ENCODE measurements around the gene PI4KA.
"Not testable (repeated sequence)": the region's sequence is repeated elsewhere in the genome, so short reads cannot be mapped to it uniquely, and the experiment has no call there.

The PI4KA gene

GRCh38 chr22:20844055-20845037 is 14.3 kb downstream of the PI4KA start:
- DNase-seq: no peak

- DNase-seq: no peak
Measured at GRCh38 chr22:20843501-20843900, 15.1 kb downstream of the PI4KA start.

GRCh38 chr22:20840646-20841371 is 17.8 kb downstream of the PI4KA start:
- DNase-seq: no peak

GRCh38 chr22:20839837-20840645 is 18.6 kb downstream of the PI4KA start:
- DNase-seq: no peak

DNA sequence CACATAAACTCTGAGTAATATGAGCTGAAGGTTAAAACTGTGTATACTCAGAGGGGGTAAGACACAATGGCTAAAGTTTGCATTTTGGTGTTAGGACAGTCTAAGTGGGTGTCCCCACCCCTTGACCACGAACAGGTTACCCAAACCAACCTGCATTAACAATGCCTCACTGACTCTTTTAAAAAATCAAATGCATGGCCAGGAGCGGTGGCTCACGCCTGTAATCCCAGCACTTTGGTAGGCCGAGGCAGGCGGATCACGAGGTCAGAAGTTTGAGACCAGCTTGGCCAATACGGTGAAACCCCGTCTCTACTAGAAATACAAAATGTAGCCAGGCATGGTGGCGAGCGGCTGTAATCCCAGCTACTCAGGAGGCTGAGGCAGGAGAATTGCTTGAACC is 19.3 kb downstream of the PI4KA start:
- not testable (repeated sequence) for DNase-seq

DNA sequence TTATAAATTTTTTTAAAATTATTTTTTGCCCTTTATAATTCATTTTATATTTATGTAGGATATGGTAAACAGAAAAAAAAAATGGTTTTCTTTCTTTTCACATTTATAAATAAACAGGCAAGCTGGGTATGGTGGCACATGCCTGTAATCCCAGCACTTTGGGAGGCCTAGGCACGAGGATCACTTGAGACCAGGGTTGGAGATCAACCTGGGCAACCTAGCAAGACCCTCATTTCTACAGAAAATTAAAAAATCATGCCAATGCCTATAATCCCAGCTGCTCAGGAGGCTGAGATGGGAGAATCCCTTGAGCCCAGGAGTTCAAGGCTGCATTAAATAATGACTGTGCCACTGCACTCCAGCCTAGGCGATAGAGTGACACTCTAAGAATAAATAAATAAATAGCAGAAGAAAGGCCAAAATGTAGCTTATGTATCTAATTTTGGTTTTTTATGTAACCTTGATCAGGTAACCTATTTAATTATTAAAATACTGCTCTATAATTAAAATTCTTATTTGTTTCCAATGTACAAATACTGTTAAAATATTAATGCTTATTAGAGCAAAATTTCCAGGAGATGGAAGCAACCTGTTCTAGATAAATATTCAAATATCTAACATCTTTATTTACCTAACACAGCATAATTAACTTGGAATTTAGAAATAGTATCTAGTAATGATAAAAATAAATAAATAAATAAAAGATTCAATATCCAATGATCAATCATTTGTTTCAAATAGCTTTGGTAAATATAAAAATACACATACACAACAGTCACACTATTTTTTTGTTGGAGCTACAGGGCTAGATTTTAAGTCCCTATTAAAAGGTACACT is 21.4 kb downstream of the PI4KA start:
- DNase-seq: no peak

GRCh38 chr22:20834725-20835124 is 23.9 kb downstream of the PI4KA start:
- DNase-seq: no peak

GRCh38 chr22:20834206-20834605 is 24.4 kb downstream of the PI4KA start:
- no peak for DNase-seq

DNA sequence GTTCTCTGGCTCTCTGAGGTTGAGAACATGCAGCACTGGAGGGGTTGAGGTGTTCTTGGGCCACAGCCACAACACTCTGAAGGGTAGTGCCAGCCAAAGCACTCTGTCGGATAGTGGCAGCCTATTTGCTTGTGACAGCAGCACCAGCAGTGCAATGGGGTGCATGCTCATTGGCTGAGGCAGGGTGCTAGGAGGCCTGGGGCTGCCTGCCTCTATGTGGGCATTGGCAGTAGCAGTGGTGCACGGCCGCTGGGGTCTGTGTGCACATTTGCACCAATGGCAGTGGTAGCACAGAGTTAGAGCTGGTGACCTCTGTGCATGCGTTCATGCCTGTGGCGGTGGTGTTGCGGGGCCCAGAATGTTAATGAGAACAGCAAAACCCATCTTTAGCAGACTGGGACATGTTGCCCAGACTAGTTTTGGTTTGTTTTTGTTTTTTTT is 25.4 kb downstream of the PI4KA start:
- DNase-seq: no peak

DNA sequence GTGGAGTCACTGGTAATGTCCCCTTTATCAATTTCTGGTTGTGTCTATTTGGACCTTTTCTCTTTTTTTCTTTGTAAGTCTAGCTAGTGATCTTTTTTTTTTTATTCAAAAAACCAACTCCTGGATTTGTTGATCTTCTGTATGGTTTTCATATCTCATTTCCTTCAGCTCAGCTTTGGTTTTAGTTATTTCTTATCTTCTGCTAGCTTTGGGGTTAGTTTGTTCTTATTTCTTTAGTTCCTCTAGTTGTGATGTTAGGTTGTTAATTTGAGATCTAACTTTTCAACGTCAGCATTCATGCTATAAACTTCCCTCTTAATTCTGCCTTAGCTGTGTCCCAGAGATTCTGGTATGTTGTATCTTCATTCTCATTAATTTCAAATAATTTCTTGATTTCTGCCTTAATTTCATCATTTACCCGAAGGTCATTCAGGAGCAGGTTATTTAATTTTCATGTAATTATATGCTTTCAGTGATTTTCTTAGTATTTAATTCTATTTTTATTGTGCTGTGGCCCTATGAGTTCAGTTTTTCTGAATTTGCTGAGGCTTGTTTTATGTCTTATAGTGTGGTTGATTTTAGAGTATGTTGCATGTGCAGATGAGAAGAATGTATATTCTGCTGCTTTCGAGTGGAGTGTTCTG is 29.0 kb downstream of the PI4KA start:
- DNase-seq: no peak

DNA sequence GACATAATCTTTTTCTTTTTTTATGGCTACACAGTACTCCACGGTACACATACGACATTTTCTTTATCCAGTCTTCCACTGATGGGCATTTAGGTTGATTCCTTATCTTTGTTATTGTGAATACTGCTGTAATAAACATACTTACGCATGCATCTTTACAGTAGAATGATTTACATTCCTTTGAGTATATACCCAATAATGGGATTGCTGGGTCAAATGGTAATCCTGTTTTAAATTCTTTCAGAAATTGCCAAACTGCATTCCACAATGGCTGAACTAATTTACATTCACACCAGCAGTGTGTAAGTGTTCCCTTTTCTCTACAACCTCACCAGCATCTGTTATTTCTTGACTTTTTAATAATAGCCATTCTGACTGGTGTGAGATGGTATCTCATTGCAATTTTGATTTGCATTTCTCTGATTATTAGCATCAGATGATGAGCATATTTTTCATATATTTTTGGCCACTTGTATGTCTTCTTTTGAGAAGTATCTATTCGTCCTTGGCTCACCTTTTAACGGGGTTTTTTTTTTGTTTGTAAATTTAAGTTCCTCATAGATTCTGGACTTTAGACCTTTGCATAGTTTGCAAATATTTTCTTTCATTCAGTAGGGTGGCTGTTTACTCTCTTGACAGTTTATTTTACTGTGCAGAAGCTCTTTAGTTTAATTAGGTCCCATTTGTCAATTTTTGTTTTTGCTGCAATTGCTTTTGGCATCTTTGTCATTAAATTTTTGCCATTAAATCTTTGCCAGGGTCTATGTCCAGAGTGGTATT is 32.0 kb downstream of the PI4KA start:
- DNase-seq: not testable (repeated sequence)

DNA sequence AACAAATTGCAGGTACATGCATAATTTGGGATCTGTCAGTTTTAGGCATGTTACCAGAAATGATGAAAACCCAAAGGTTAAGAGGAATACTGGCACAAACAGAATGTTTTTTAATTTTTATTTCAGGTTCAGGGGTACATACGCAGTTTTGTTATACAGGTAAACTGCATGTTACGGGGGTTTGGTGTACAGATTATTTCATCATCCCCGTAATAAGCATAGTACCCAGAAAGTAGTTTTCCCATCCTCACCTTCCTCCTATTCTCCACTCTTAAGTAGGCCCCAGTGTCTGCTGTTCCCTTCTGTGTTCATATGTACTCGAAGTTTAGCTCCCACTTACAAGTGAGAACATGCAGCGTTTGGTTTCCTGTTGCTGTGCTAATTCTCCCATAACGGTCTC is 33.0 kb downstream of the PI4KA start:
- DNase-seq: no peak

DNA sequence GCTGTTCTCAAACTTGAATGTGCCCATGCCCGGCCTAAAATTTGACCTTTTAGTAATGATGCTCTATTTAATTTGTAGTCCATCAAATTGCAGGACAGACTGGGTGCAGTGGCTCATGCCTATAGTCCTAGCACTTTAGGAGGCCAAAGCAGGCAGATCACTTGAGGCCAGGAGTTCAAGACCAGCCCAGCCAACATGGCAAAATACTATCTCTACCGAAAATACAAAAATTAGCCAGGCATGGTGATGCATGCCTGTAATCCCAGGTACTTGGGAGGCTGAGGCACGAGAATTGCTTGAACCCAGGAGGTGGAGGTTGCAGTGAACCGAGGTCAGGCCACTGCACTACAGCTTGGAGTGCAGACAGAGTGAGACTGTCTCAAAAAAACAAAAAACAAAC is 33.4 kb downstream of the PI4KA start:
- not testable (repeated sequence) for DNase-seq

DNA sequence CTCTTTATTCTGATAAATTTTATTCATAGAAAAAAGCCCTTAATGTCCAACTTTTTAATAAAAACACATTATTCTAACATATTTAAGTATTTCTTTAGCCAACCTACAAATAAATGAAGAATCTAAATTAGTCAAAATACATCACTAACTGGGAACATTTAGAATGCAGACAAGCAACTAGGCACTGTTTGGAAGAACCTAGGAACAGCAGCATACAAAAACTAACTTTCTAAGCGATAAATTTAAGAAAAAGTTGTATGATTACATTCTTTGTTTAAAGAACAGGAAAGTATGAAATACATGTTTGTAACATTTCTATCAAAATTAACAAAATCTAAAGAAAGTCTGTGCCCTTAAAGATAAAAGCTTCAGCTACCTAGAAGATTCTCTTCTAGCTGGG is 35.3 kb downstream of the PI4KA start:
- DNase-seq: no peak

- no peak for DNase-seq
Measured at GRCh38 chr22:20822240-20822639, 36.4 kb downstream of the PI4KA start.

GRCh38 chr22:20821717-20822239 is 36.8 kb downstream of the PI4KA start:
- DNase-seq: not testable (repeated sequence)

GRCh38 chr22:20819471-20819870 is 39.1 kb downstream of the PI4KA start:
- DNase-seq: no peak

- no peak for DNase-seq
Measured at GRCh38 chr22:20818471-20818870, 40.1 kb downstream of the PI4KA start.

GRCh38 chr22:20816559-20816958 is 42.1 kb downstream of the PI4KA start:
- DNase-seq: no peak

DNA sequence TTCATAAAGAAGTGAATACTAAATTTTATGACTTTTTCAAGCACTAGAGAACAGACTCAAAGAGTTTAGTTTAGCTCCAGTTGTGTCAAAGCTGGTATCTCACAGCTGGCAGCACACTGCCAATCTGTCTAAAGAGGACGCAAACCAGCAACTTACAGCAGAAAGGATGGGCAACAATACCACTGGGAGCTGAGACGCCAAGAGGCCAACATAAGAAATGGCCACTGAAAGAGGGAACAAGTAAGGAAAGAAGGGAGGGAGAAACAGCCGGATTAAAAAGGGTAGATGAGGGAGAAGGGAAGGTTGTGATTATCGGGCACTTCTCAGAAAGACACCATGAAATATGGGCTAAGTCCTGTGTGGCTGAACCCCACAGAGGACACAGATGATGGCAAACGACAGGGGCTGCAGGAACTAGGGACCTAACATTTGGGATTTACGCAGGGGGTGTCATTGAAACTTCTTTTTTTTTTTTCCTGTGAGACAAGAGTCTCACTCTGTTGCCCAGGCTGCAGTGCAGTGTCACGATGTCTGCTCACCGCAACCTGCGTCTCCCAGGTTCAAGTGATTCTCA is 43.0 kb downstream of the PI4KA start:
- no peak for DNase-seq
